Fibroblast of villous mesenchyme (primary cell): Measurements from ENCODE around the gene KCNK15. TPM values are rescaled to one million over a fixed set of nuclear protein-coding genes. Genes with fewer than 3 reads are reported as not detected.

Experiments
- DNase-seq: peaks from one replicate; pipeline ENCODE4 v3.0.0-alpha.2; 2010; ENCODE audit warnings: low read depth
- H3K4me3 ChIP-seq: 2 replicates; pipeline ENCODE4 v1.5.1; 2011; ENCODE audit warnings: low read depth, mild to moderate bottlenecking, low read length
- CTCF ChIP-seq: IDR thresholded peaks from 2 replicates; pipeline ENCODE4 v1.5.1; 2012; ENCODE audit warnings: low read depth, mild to moderate bottlenecking, low read length; ENCODE audit not compliant: insufficient read depth
- total RNA-seq: library from RNA; depleted of rRNA; stranded (reverse); fragments of >200 nt; gene quantifications from 2 replicates; pipeline ENCODE4 v1.2.3, GENCODE V29; 2012

KCNK15 gene
- total RNA-seq, 1 donor = 1.7 TPM

GRCh38 chr20:44784688-44785087 lies 39.0 kb downstream of the KCNK15 start:
- no peak overlapping the region for H3K4me3 ChIP-seq
- TF ChIP-seq CTCF = no peak
- no peak for DNase-seq

- no peak for DNase-seq
- H3K4me3 ChIP-seq = no peak overlapping the region
- TF ChIP-seq CTCF = no peak
Measured at GRCh38 chr20:44785768-44786167, 40.1 kb downstream of the KCNK15 start.

GRCh38 chr20:44787299-44787698 lies 41.6 kb downstream of the KCNK15 start:
- no peak for TF ChIP-seq CTCF
- no peak overlapping the region for H3K4me3 ChIP-seq
- DNase-seq = no peak

- no peak for TF ChIP-seq CTCF
- DNase-seq = no peak
- H3K4me3 ChIP-seq = no peak overlapping the region
Measured at GRCh38 chr20:44788706-44789456, 43.2 kb downstream of the KCNK15 start.

- no peak for TF ChIP-seq CTCF
- DNase-seq = no peak
- H3K4me3 ChIP-seq = no peak overlapping the region
Measured at GRCh38 chr20:44790638-44791393, 45.2 kb downstream of the KCNK15 start.

- no peak for TF ChIP-seq CTCF
- DNase-seq = no peak
- H3K4me3 ChIP-seq = no peak overlapping the region
Measured at GRCh38 chr20:44792796-44793195, 47.1 kb downstream of the KCNK15 start.

- TF ChIP-seq CTCF = no peak
Measured at GRCh38 chr20:44795836-44796235, 50.2 kb downstream of the KCNK15 start.

More at GRCh38 chr20:44795836-44796235, 50.2 kb downstream of the KCNK15 start:
- DNase-seq = no peak
- no peak overlapping the region for H3K4me3 ChIP-seq
